Large intestine (tissue), 3 donors: ENCODE results near the gene LMCD1. TPM values are rescaled to one million over a fixed set of nuclear protein-coding genes. Genes with fewer than 3 reads are reported as not detected.

ENCODE experiments used
- DNase-seq, 2 donors: peaks; one replicate each; pipeline versions ENCODE4 v3.0.0 to v3.0.0-alpha.2; 2013
- H3K27ac ChIP-seq: one replicate; pipeline ENCODE4 v1.5.1; 2013; ENCODE audit warnings: low read length
- H3K27me3 ChIP-seq: 2 replicates; pipeline ENCODE4 v1.6.1; 2013; ENCODE audit warnings: low read length; ENCODE audit not compliant: control insufficient read depth, insufficient read depth
- H3K36me3 ChIP-seq: 2 replicates; pipeline ENCODE4 v1.6.1; 2013; ENCODE audit warnings: low read length; ENCODE audit not compliant: control insufficient read depth, insufficient read depth
- H3K4me1 ChIP-seq: one replicate; pipeline ENCODE4 v1.6.1; 2013; ENCODE audit warnings: low read length; ENCODE audit not compliant: control insufficient read depth, insufficient read depth
- H3K4me3 ChIP-seq: one replicate; pipeline ENCODE4 v1.5.1; 2013; ENCODE audit warnings: low read length
- H3K9me3 ChIP-seq: one replicate; pipeline ENCODE4 v1.6.1; 2013; ENCODE audit warnings: mild to moderate bottlenecking, low read depth, low read length, moderate library complexity; ENCODE audit not compliant: control insufficient read depth
- WGBS: methylation state at CpG from one replicate; pipeline ENCODE4 v1.1.5; 2013; ENCODE audit warnings: low lambda C conversion rate; ENCODE audit not compliant: insufficient coverage; 5-methylcytosine and 5-hydroxymethylcytosine counted together
- polyA plus RNA-seq: library from polyadenylated mRNA; unstranded; fragments of 120-200 nt; gene quantifications from one replicate; pipeline ENCODE4 v1.2.1, GENCODE V29; 2013

The LMCD1 gene
- polyA plus RNA-seq, 1 donor: 14.4 TPM

- no peak for DNase-seq
- H3K4me3 ChIP-seq: no peak overlapping the region
- H3K9me3 ChIP-seq: no peaks in the 10 kb centered on the region
- no peaks in the 10 kb centered on the region for H3K27me3 ChIP-seq
- H3K36me3 ChIP-seq: no peaks in the 10 kb centered on the region
- no CpG with 5 or more reads among the region's 3 CpGs for WGBS
- no peak overlapping the region for H3K27ac ChIP-seq
- H3K4me1 ChIP-seq: no peaks in the 10 kb centered on the region
Observed at GRCh38 chr3:8599146-8599545, 97.5 kb downstream of the LMCD1 start.

- Histone ChIP-seq H3K4me1 (no peaks in the 10 kb centered on the region), H3K9me3 (no peaks in the 10 kb centered on the region), H3K4me3 (no peak overlapping the region), H3K27ac (no peak overlapping the region), H3K36me3 (no peaks in the 10 kb centered on the region), H3K27me3 (no peaks in the 10 kb centered on the region)
- no peak for DNase-seq
Observed at GRCh38 chr3:8600457-8600856, 98.8 kb downstream of the LMCD1 start.

DNA sequence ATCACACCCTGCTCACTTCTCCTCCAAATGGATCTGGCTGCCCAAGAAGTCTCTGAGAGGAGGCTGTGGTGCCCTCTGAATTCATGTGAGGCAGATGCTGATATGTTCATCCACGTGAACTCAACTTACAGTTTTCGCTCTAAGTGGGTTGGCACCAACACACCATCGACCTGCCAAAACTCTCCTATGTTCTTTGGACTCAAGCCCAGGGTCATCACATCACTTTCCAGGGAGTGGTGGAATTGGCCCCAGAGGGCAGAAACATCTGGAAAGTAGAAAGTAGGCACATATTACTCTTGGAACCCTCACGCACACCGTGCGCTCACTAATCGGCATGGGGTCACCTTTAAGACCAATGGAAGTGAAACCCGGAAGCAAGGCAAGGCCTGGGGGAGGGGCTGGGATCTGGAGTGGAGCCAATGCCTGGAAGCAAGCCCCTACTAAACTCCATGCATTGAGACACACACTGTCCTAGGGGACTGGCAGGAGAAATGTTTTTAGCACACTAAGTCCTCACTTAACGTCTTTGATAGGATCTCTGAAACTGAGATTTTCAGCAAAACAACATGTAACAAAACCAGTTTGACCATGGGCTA lies 101.6 kb downstream of the LMCD1 start:
- DNase-seq: no peak
- WGBS: 94% methylated on average over 2 of the region's 9 CpGs
- no peaks in the 10 kb centered on the region for H3K27me3 ChIP-seq
- H3K9me3 ChIP-seq: no peaks in the 10 kb centered on the region
- no peaks in the 10 kb centered on the region for H3K4me1 ChIP-seq
- H3K36me3 ChIP-seq: no peaks in the 10 kb centered on the region
- no peak overlapping the region for H3K4me3 ChIP-seq
- no peak overlapping the region for H3K27ac ChIP-seq

DNA sequence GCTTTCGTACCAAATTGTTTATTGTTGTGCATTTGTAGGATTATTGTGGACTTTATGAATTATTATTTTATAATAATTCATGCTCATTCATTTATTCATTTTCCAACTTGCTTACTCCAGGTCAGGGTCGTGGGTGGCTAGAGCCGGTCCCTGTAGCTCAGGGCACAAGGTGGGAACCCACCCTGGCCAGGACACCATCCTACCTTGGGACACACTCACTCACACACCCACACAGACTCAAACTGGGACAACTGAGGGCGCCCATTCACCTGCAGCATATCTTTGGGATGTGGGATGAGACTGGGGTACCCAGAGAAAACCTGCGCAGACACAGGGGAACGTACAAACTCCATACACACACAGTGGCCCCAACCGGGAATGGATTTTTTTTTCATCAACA lies 102.4 kb downstream of the LMCD1 start:
- no peaks in the 10 kb centered on the region for H3K9me3 ChIP-seq
- no peaks in the 10 kb centered on the region for H3K4me1 ChIP-seq
- DNase-seq: no peak
- H3K27ac ChIP-seq: no peak overlapping the region
- WGBS: 83% methylated on average over 1 of the region's 7 CpGs
- no peaks in the 10 kb centered on the region for H3K36me3 ChIP-seq
- H3K4me3 ChIP-seq: no peak overlapping the region
- H3K27me3 ChIP-seq: no peaks in the 10 kb centered on the region

DNA sequence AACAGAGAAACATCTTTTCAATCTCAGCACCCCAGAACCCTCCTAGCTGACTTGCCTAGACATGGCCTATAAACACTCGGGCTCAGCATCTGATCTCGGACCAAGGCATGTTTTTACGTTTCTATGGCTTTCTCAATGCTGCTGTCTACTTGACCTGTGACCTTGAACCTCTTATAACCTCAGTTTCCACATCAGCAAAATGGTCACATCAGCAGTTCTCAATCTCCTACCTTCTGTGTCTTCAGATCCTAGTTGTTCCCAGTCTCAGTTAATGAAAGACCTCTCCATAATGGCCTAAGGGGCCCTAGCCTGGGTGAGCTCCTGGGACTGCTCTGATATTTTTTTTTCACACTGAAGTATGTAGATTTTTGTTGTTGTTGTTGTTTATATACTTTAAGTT lies 103.4 kb downstream of the LMCD1 start:
- Histone ChIP-seq H3K36me3 (no peaks in the 10 kb centered on the region), H3K4me3 (no peak overlapping the region), H3K27me3 (no peaks in the 10 kb centered on the region), H3K27ac (no peak overlapping the region), H3K9me3 (no peaks in the 10 kb centered on the region), H3K4me1 (no peaks in the 10 kb centered on the region)
- DNase-seq: no peak
- 80% methylated on average over 1 of the region's 3 CpGs for WGBS

- Histone ChIP-seq H3K36me3 (no peaks in the 10 kb centered on the region), H3K27ac (no peak overlapping the region), H3K9me3 (peaks cover 2% of the 10 kb centered on the region), H3K4me1 (no peaks in the 10 kb centered on the region), H3K27me3 (no peaks in the 10 kb centered on the region), H3K4me3 (no peak overlapping the region)
- 80% methylated on average over 3 of the region's 7 CpGs for WGBS
- no peak for DNase-seq
Observed at GRCh38 chr3:8606701-8607231, 105.1 kb downstream of the LMCD1 start.

GRCh38 chr3:8607234-8608040 lies 105.8 kb downstream of the LMCD1 start:
- WGBS: no CpG with 5 or more reads among the region's 7 CpGs
- Histone ChIP-seq H3K4me3 (no peak overlapping the region), H3K9me3 (peaks cover 2% of the 10 kb centered on the region), H3K4me1 (no peaks in the 10 kb centered on the region), H3K36me3 (no peaks in the 10 kb centered on the region), H3K27me3 (no peaks in the 10 kb centered on the region), H3K27ac (no peak overlapping the region)
- DNase-seq: peak; percentile 54 to 61

GRCh38 chr3:8608041-8608790 lies 106.6 kb downstream of the LMCD1 start:
- Histone ChIP-seq H3K4me1 (no peaks in the 10 kb centered on the region), H3K9me3 (peaks cover 2% of the 10 kb centered on the region), H3K27ac (no peak overlapping the region), H3K36me3 (no peaks in the 10 kb centered on the region), H3K27me3 (no peaks in the 10 kb centered on the region), H3K4me3 (no peak overlapping the region)
- no peak for DNase-seq
- WGBS: no CpG with 5 or more reads among the region's 16 CpGs

DNA sequence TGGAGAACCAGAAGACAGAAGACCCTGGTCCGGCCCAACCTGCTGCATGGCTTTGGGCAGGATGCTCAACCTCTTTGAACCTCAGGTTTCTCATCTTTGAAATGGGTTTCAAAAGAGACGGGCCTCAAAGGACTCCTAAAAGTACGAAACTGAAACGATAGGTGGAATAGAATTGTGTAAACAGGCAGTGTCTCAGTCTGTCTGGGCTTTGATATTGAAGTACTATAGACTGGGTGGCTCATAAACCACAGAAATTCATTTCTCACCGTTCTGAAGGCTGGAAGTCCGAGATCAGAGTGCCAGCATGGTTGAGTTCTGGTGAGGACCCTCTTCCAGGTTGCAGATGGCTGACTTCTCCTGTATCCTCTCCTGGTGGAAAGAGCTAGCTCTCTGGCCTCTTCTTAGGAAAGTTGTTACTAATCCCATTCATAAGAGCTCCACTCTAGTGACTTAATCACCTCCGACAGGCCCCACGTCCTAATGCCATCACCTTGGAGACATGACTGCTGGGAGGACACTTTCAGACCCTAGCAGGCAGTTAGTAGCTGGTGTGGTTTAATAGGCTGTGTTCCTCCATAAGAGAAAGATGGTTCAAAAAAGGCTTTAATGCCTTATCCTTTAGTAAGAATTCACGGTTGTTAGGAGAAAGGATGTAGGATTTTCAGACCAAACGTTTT lies 107.3 kb downstream of the LMCD1 start:
- no peak overlapping the region for H3K27ac ChIP-seq
- H3K9me3 ChIP-seq: peaks cover 2% of the 10 kb centered on the region
- no CpG with 5 or more reads among the region's 10 CpGs for WGBS
- no peaks in the 10 kb centered on the region for H3K4me1 ChIP-seq
- H3K27me3 ChIP-seq: no peaks in the 10 kb centered on the region
- no peaks in the 10 kb centered on the region for H3K36me3 ChIP-seq
- no peak for DNase-seq
- no peak overlapping the region for H3K4me3 ChIP-seq

- Histone ChIP-seq H3K4me1 (no peaks in the 10 kb centered on the region), H3K27ac (no peak overlapping the region), H3K36me3 (no peaks in the 10 kb centered on the region), H3K9me3 (peaks cover 2% of the 10 kb centered on the region), H3K4me3 (no peak overlapping the region), H3K27me3 (no peaks in the 10 kb centered on the region)
- no peak for DNase-seq
- no CpG with 5 or more reads among the region's 8 CpGs for WGBS
Observed at GRCh38 chr3:8610951-8611350, 109.3 kb downstream of the LMCD1 start.
